ENCODE results near the gene CD1D.
"Not testable (repeated sequence)": the region's sequence is repeated elsewhere in the genome, so short reads cannot be mapped to it uniquely, and the experiment has no call there.

Gene CD1D

DNA sequence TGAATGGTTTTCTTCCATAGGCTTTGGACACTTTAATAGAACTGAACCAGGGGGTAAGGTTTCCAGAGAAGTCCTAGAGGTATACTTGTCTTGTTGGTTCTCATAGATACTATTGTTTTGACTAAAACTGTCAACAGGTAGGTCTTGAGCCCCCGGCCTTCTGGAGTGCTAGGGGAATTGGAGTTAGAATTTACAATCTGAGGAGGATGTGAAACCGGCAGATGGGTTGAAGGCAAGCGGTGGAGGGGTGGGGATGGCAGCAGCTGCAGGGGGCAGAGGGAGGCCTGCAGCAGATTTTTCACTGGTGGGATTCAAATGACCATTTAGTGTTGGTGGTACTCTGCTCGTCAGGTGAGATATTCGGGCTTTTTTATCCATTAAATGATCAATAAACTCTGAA lies 4.3 kb upstream of the CD1D start:
- no peak for DNase-seq

DNA sequence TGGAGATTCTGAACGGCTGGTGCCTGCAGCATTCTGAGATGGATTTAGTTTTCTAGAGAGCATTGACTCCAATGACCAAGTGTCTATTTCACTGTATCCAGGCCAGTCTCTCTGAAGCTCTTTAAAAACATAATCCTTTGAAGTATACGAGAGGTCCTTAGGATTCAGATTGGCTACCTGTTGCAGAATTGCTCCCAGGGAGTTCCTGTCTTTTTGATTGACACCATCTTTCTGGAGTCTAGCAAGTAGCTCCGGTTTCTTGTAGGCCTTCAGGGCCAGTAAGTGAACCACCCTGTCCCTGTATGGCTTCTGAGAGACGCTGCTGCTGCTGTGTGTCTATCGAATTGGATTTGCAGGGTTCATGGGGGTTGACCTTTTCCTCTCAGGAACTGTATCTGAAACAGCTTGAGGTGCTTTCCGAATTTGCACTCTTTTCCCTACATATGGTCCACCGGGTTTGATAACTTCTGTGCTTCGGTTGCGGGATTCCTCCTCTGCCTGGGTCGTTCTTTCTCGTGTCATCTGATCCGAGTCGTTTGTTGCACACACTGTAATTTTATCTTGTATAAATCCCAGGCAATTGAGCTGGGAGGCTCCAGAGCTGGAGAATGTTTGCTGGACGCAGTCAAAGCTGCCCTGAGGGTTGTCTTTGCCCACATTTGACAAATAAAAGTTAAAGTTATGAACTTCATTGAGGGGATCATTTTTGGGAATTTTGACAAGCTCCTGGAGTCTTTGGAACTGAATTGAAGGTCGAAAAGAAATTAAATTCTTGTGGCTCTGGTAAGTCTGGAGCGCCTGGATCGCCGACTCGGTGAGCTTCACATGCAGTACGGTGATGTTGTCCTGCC lies 3.6 kb upstream of the CD1D start:
- DNase-seq, result not testable (repeated sequence)

DNA sequence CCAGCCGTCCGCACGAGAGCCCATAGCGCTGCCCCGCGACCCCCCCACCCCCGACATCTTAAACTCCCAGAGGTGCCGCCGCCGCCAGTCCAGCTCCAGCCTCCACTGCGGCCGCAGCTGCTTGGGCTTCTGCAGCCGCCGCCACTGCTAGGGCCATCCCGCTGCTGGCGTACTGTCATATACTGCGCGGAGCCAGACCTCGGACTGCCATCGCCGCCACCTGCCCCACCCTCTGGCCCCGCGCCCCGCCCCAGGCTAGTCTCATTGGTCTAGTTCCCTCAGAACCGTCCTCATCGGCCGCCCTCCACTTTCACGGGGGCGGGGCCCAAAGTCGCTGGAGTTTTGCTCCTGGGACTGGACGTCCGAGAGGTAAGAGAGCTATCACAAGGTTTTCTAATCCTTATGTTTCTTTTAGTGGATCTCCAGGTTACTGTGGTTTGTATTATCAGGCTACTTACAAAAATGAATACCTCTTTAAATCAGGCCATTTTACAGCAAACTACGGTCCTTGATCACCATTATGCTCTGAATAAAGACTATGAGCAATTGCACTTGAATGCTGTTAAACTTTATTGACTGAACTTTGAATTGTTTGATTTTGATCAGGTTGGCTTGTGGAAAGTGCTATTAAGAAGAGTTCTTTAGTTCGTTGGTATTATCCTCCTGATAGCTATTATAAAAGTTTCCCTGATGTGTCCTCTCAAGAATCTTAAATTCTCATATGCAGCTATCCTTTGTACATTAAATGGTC lies 2.8 kb upstream of the CD1D start:
- DNase-seq, result peak in 53 of 58 donors; percentile 5 to 84 (median 50)

DNA sequence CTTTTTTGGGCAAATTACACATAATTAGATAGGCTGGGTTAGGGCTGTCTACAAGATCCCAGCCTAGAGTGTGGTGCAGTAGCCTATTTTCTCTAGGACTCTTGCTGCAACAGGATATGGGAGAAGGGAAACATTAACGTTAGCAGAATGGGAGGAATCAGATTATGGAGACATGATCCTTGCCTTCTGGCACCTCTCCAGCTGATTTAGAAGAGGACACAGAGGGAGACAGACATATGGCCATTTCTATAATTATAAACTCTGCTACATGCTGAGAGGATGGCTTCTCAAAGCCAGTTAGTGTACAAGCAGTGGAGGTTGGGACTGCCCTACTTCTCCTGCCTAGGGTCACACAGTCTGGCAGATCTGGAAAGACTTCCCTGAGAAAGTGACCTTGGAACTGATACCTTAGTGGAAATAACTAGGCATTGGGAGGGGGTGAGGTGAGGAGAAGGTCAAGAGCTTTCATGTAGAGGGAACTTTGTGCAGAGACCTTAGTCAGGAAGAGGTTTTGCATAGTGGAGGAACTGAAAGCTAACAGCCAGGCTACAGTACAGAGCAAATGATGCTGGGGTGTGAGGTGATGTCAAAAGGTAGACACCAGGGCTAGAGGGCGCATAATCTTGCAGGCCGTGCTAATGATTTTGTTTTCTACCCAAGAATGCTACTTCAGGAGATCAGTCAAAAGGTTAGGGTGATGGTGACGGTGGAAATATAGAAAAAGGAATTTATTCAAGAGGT lies 1.2 kb upstream of the CD1D start:
- no peak for DNase-seq

DNA sequence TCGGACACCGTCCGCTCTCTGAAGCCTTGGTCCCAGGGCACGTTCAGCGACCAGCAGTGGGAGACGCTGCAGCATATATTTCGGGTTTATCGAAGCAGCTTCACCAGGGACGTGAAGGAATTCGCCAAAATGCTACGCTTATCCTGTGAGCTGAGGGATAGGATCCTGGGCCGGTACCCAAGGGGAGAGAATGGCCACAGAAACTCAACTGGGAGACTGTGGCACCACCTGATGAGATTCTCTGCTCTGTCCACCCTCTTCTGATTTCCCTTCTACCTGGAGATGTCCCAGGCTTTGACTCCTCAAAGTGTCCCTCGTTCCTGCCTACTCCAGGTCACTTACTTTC lies 855 bp downstream of the CD1D start:
- no peak for DNase-seq

DNA sequence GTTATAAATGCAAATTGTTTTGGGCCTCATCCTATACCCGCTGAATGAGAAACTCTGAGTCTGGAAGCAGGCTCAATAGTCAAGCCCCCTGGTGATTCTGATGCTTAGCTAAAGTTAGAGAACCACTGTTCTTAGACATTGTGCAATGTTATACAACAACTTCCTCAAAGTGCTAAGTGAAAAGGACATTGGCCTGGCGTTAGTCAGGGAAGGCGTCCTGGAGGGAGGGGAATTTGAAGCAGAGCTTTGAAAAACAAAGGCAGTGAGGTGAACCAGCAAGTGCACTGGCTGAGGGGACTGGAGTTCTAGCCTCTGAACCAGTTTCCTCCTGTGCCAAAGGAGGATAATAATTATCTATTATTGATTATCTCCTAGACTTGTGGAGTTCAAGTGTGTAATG lies 5.1 kb downstream of the CD1D start:
- no peak for DNase-seq

DNA sequence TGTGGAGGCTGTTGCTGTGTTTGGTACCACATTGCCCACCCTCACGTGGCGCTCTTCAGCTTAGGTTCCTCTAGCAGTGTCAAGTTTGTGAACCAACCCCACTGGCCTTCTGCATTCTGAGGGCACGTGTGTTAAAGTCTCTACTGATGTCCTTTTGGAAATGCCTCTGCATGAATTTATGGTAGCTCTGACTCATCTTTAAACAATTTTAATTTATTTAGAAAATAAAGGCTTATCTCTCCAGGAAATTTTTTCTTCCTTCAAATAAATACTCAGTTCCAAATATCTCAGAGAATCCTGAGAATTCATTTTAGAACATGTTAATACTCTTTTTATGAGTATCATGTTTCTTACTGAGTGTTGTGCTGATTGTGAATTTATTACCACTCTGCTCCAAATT lies 5.5 kb downstream of the CD1D start:
- no peak for DNase-seq

DNA sequence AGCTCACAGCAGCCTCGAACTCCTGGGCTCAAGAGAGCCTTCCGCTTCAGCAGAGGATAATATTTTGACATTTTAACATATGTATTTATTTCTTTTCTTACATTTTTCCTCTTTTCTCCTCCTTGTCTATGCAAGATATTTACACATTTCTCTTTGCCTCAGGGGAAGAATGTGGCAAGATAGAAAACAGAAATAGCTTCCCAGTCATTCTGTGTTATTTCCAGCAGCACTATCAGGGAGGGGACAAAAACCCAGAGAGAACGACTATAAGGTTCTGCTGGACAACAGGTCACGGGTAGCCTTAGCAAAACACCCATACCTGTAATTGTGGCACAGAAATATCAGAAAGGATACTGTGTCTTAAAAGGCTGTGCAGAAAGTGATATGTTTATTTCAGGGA lies 7.9 kb downstream of the CD1D start:
- no peak for DNase-seq

DNA sequence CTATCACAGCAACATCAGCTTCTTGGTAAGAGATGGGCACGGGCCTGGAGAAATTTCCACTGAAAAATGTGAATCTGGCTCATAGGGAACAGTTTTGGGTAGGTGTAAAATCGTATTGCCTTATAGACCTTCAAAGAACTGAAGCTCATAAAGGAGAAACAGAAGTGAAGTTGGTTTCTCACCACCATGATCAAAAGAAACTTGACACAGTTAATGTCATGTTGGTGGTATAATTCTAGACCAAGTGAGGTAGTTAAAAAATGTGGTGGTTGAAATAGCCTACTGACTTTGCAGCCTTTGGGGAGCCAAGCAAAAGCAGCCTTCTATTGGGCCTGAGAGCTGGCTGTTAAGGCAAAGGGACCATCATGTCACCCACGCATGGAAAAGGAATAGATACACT lies 8.9 kb downstream of the CD1D start:
- no peak for DNase-seq

DNA sequence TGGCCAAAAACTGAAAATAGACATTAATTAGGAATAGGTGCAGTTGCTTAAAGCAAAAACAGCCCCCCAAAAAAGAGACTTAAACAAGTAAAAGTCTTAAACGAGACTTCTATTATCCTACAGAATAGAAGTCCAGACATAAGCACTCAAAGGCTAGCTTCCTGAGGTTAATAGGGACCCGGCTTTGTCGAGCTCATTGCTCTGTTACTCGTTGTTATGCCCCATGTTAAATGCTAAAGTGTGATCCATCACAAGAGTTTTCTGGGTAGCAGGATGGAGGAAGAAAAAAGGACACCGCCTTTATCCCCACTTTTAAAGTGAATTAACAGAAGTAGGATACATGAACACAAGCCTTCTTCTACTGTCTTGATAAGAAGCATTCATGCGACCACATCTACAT lies 10.6 kb downstream of the CD1D start:
- no peak for DNase-seq

DNA sequence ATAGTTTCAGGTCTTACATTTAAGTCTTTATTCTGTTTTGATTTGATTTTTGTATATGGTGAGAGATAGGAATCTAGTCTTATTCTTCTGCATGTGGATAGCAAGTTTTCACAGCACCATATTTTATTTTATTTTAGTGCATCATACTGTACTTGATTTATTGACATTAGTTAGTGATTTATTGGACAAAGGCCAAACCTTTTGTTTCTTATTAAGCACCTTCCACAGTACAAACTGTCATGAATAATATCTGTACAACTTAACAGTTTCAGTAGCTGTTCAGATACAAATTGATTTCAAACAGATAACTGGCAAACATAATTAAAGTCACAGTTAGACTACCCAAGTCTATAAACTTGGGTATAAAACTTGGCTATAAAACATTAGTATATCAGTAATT lies 15.8 kb downstream of the CD1D start:
- no peak for DNase-seq

DNA sequence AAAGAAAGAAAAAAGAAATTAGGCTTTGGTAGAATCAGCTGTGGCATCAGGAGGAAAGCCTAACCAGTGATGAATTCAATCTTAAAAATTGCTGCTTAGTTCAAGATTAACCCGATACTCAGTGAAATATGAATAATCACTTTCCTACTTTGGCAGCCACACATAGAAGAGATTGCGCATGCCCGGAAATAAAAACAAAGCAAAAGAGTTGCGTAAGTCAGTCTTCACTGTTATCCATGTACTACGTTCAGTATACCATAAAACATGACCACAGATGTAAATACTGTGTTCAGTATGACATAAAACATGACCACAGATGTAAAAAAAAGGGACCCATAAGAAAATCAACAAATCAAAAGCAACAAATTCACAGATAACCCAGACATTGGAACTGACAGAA lies 19.2 kb downstream of the CD1D start:
- DNase-seq, result no peak

DNA sequence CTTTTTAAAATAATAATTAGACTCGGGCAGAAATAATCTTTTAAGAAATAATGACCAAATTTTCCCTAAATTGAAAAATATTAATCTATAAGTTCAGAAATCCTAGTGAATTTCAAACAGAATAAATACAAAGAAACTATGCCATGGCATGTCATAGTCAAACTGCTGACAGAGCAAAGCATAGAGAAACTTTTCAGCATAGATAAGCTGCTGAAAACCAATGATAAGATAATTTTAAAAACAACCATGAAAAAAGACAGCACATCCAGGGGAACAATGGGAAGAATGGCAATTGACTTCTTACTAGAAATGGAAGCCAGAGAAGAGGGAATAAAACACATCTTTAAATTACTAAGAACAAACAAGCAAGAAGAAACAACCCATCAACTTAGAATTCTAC lies 19.8 kb downstream of the CD1D start:
- DNase-seq, result no peak

DNA sequence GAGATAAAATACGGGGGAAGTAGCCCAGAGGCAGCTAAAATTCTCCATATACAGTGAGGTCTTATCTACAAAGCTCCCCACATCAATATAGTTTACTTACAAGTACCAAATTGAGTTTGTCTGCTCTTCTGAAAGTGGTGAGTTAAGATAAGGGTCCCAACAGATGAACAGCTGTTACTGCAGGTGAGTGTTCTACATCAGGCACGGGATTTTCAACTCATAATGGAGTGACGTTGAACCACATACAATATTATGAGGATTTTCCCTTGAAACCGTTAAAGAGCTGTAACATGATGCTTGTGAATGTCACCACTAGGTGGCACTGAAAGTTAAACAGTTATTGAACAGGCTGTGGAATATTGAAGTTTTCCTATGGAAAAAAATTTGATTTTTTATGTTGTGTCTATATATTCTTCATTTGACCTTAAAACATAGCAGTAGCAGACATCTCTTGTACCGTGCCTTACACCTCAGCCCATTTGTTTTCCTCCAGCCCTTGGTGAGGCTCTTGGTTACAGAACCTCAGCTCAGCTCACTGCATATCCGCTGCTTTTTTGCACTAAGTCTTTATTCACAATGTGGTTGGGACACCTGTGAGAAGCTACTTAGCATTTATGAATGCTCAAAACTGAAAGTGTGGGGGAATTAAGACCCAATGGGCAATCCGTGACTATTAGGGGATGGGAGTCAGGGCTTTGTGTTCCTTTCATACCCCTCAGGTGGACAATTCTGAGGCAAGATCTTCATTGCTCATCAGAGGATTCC lies 23.2 kb downstream of the CD1D start:
- peak in 10 of 58 donors; percentile 4 to 49 (median 16) for DNase-seq

DNA sequence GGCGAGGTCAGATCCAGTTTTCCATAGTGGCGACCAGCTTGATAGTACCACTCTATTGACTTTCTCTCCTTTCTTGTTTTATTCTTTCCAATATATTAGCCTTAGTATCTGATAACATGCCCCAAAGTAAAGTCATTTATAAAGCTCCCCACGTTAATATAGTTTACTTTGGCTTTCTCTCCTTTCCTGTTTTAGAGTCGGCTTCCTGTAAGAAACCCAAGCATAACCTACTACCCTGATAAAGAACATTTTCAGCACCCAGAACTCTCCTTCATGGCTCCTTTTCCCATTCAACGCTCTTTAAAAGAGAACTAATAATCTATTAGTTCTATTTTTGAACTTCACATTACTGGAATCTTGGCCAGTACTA lies 23.7 kb downstream of the CD1D start:
- no peak for DNase-seq

DNA sequence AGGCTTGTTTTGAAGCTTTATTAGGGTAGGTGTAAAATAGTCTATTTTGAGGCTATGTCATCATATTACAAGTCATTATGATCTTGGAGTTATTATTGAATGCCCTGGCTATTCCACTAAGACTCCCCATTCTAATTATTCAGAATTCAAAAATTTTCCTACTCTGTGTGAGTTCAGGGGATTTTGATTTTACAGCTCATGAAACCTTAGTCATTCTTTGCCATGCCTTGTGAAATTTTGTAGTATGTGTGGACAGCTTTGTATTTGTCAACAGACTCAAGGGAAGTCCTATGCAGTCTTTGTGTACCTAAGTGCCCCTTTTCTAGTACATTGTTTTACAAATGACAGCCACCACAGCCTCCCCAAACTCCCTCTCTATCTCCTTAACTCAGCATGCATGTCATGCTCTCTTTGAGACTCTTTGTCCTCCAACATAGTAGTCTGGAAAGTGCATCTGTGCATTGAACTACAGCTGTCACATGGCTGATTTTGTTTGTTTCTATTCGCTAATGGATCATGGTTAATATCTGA lies 28.0 kb downstream of the CD1D start:
- no peak for DNase-seq

DNA sequence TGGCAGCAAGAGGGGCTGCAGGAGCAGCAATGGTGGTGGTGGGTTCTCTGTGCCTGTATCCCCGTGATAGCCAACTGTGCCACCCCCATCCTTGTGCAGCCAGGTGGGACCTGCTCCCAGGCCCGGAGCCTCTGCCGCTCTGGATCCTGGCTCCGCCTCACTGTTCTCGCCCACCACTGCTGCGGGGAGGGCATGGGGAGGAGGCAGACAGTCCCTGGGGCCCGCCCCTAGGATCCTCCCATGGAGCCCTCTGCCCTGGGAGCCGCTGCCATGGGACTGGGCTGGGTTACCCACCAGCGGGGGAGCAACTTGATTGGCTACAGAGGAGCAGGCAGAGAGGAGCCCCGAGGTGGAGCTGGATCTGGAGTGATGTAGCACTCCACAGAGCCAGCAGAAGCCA lies 31.6 kb downstream of the CD1D start:
- DNase-seq, result no peak

DNA sequence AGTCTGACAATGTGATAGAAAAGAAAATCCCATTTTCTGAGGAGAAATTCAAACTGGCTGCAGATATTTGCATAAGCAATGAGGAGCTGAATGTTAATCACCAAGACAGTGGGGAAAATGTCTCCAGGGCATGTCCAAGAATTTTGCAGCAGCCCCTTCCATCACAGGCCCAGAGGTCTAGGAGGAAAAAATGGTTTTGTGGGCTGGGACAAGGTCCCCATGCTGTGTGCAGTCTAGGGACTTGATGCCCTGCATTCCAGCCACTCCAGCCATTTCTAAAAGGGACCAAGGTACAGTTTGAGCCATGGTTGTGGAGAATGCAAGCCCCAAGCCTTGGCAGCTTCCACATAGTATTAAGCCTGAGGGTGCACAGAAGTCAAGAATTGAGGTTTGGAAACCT lies 42.8 kb downstream of the CD1D start:
- not testable (repeated sequence) for DNase-seq

DNA sequence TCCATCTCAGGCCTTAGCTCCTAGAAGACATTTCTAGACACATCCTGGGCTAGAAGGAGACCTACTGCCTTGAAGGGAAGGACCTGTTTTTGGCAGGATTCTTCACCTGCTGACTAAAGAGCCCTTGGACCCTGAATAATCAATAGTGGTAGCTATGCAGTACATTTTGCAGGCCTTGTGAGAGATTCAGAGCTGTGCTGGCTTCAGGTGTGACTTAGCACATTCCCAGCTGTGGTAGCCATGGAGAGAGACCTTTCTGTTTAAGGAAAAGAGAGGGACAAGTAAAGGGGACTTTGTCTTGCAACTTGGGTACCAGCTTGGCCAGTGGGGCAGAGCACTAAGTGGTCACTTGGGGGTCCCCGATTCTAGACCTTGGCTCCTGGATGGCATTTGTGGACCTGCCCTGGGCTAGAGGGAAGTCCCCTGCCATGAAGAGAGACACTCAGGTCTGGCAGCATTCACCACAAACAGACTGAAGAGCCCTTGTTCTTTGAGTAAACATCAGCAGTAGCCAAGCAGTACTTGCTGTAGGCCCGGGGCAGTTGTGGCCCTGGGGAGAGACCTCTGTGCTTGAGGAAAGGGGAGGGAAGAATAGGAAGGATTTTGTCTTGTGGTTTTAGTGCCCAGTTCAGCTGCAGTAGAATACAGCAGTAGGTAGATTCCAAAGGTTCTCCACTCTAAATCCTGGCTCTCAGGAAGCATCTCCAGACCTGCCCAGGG lies 47.4 kb downstream of the CD1D start:
- DNase-seq, result no peak

Measured in anterior cingulate cortex (tissue), 58 donors.